CD4-positive, alpha-beta T cell treated with Interleukin-15 for 4 hours (primary cell): ENCODE data around the gene VAV2.
A peak's percentile ranks its signal among the peaks of the same experiment; 100 is the strongest.

Source experiments
- DNase-seq: peaks from one replicate; pipeline ENCODE4 v3.0.0-alpha.2; 2020; ENCODE audit warnings: low spot score

VAV2 gene

GRCh38 chr9:133991964-133992779 is at the start of gene VAV2:
VAV2 (minus strand) TSS chr9:133992324; CDS start chr9:133992278, 46 bp downstream.
- peak; percentile 13 for DNase-seq

- DNase-seq = no peak
These were observed 49.5 kb upstream of the VAV2 start for GRCh38 chr9:134041649-134041962.

- DNase-seq = no peak
These were observed 48.9 kb upstream of the VAV2 start for GRCh38 chr9:134040781-134041648.

DNA sequence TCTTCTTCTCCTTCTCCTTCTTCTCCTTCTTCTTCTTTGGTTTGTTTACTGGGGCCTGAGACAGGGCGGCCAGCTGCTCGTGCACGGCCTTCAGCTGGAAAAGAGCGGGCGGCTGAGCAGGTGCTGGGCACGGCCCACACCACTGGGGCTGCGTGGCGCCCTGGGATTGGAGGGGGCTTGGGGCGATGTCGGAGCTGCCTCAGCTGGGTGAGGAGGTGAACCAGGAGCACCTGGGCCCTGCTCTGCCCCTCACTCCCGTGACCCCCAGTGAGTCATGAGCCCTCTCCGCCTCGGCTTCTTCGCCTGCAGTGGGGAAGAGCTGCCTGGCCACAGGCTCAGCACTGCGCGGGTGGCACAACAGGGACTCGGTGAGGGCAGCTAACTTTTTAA is 48.0 kb upstream of the VAV2 start:
- no peak for DNase-seq

GRCh38 chr9:134039386-134040175 is 47.5 kb upstream of the VAV2 start:
- no peak for DNase-seq

DNA sequence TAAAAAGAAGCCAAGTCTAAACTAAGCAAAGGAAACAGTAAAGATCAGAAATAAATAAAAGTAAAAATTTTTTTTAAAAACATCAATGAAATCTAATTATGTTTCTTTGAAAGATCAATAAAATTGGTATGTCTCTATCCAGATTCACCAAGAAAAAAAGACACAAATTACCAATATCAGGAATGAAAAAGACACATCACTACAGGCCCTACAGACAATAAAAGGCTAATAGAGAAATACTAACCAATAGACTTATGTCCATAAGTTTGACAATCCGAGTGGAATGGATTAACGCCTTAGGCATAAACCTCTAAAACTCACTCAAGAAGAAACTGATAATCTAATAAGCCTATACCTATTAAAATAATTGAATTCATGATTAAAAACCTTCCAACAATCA is 45.5 kb upstream of the VAV2 start:
- DNase-seq = no peak

- DNase-seq = no peak
These were observed 44.0 kb upstream of the VAV2 start for GRCh38 chr9:134036130-134036529.

- no peak for DNase-seq
These were observed 43.2 kb upstream of the VAV2 start for GRCh38 chr9:134035041-134036039.

GRCh38 chr9:134034215-134035040 is 42.3 kb upstream of the VAV2 start:
- no peak for DNase-seq

GRCh38 chr9:134033516-134034214 is 41.5 kb upstream of the VAV2 start:
- no peak for DNase-seq

DNA sequence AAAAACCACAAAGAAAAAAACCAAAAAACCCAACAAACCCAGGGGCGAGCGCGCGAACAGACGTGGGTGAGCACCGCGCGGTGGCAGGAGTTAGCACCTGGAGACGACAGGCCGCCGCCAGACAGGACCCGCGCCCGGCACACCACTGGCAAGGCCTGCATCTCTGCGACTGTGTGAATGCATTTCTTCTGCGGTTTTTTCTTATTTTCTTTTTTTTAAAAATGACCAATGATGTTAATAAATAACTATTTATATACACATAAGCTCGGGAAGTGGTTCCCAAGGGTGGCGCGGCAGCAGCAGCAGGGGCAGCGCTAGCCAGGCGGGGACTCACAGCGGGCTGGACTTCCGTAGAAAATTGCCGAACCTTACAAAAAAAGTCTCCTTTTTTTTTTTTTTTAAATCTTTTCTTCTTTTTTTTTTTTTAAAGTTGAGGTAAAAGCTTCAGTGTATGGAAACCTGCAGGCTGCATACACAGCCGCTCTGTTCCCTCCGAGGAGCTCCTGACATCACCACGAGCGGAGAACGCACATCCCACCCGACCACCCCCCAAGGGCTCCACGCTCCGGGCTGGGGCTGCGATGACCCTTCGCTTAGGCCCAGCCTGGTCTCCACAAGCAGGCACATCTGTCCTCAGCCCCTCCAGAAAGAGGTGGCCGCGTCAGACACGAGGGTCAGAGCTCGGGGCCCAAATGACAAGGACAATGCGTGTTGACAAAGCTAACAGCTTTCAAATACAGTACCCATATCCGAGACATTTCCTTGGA is 40.5 kb upstream of the VAV2 start:
- DNase-seq = no peak

DNA sequence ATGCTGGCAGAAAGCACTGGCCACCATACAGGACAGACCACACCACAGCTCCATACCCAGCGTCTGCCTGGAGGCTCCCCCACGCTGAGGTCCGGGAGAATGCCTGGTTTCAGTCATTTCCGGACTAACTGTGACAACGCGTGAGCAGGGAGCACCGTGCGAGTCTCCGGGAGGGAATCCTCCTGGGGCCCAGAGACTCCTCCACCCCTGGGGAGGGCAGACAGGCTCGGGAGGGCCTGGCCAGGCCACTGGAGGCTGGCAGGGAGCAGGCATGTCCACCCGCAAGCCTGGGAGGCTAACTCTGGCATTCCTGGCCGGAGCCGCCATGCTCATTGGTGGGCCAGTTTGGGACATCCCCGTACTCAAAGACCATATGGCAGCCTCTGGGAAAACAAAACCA is 39.7 kb upstream of the VAV2 start:
- no peak for DNase-seq

DNA sequence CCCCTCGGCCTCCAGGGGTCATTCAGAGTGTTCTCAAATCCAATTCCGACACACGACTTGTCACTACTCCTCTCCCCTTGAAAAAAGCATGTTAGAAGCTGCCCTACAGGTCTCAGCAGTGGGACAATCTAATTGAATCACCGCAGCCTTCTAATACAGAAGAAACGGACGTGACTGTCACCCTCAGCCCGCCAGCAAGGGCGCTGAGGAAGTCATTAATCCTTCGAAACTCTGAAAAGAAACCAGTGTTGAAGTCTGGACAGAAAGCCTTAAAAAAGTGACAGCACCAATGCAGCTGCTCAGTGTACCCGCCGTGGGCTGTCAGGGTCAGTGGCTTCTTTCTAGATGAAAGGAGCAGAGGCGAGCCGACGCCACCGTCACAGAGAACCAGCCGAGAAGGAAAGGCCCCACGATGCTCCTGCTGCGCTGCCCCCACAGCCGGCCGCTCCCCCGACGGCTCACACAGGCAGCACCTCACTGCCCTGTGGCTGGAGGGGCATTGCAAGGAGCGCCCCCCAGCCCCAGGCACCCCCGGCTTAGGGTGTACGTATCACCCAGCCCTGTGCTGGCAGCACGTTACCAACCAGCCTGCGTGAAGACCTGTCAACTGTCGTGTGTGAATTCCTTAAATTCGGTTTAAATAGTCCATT is 38.8 kb upstream of the VAV2 start:
- DNase-seq = no peak

DNA sequence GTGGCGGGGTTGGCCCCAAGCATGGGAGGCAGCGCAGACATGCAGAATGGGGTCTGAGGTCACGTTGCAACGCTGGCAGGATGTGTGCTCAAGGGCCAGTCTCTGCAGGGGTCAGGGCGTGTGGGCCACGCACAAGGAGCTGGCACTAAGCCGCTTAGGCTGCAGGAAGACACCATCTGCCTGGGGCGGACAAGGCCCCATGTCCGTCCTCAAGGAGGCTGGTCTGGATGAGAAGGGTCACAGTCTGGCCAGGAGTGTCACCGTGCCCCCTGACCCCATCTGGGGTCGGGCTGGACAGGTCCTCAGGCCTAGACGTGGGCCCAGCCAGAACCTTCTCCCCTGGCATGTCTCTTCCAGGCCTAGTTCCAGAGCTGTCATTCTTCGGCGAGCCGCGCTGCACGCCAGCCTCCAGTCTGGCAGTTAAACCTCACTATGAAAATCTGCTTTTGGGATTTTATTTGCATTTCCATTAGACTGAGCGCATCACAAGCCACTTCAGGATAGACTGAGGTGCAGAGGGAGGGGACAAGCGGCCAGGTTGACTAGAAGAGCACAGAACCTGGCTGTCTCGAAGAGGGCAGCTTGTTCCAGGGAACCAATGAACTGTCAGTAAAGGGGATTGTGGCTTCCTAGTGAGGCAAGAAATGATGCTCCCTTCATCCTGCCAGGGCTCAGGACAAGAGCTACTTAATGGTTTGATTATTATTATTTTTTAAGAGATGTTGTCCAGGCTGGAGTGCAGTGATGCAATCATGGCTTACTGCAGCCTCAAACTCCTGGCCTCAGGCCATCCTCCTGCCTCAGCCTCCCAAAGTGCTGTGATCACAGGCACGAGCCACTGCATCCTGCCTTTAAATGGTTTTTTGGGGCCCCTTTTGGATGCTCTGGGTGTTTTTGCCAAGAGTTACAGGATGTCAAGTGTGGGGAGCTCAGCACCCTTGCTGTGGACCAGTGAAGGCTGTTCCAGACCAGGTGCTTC is 37.4 kb upstream of the VAV2 start:
- DNase-seq = no peak

DNA sequence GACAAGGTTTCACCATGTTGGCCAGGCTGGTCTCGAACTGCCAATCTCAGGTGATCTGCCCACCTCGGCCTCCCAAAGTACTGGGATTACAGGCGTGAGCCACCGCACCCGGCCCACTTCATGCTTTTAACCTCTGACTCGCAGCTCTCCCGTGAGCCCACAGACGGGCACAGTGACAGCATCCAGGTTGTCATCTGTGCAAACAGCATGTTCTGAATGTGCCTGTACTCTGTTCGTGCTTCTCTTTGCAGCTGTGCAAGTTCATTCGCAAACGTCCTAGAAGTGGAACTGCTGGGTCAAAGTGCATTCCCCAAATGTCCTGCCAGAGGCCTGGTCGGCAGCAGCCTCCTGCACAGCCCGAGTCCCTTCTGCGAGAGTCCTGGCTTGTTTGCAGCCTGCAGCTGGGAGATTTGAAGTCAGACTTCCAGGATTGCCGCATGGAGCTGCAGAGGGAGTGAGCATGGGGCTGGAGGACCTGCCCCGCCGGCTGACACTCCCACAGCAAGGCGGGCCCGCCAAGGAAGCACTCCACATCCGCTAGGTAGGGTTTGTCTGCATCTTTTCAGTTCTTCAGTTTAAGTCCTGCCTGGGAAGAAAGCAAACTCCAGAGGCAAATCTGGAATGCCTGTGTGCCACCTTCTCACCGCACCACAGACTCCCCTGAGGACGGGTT is 36.6 kb upstream of the VAV2 start:
- DNase-seq = no peak

- no peak for DNase-seq
These were observed 36.0 kb upstream of the VAV2 start for GRCh38 chr9:134028076-134028475.

GRCh38 chr9:134027561-134027960 is 35.4 kb upstream of the VAV2 start:
- DNase-seq = no peak
